HepG2 (cell line): ENCODE data around the gene SLC6A6. TPM values are rescaled to one million over a fixed set of nuclear protein-coding genes. Genes with fewer than 3 reads are reported as not detected.

Experiments
- ATAC-seq: fragments of 200-7000 bp; cut with Tn5 transposase; 3 replicates; pipeline ENCODE4 v1.9.1; 2020; ENCODE audit warnings: mild to moderate bottlenecking, moderate library complexity
- BruUV-seq: library from RNA; stranded (reverse); fragments of 400-500 nt; replicated peaks from 2 replicates; lab custom pipeline; 2021; lab: Mats Ljungman, UMichigan
- CTCF ChIA-PET: fragments of 300-600 bp; formaldehyde crosslinking; extraction: SDS; loops from one replicate; lab custom pipeline; 2021; ENCODE audit warnings: low total read pairs, inconsistent platforms, low intra/inter-chr PET ratio; lab: Yijun Ruan, JAX
- POLR2A ChIA-PET: fragments of 350-600 bp; sonication (Branson Sonifier 250); formaldehyde crosslinking; loops from one replicate; lab custom pipeline; 2020; ENCODE audit warnings: antibody characterized with exemption, inconsistent platforms; lab: Yijun Ruan, JAX
- DNase-seq: peaks from one replicate; pipeline ENCODE4 v3.0.0-alpha.2; 2015; ENCODE audit warnings: low spot score
- FAIRE-seq: peaks from 3 replicates; lab custom pipeline; 2011; peaks lifted over from hg19 to GRCh38; lab: Jason Lieb, UNC
- H2AFZ ChIP-seq: one replicate; pipeline ENCODE4 v1.6.1; 2011; ENCODE audit warnings: low read length, inconsistent platforms
- H3K27ac ChIP-seq: fragments of 300-600 bp; 3 replicates; pipeline ENCODE4 v1.8.0; 2011; ENCODE audit warnings: mixed run types, mild to moderate bottlenecking, mixed read lengths, low read length, inconsistent platforms; ENCODE audit not compliant: insufficient read depth; ENCODE audit errors: extremely low read length
- H3K27me3 ChIP-seq, 2 experiments: fragments of 200-600 bp in 1 of 2; 2 replicates in 1 of 2; 3 replicates in 1 of 2; pipeline versions ENCODE4 v1.6.0 to v1.8.0; 2011; ENCODE audit warnings: low read length in 2 of 2, mild to moderate bottlenecking in 2 of 2, moderate library complexity in 2 of 2, inconsistent platforms in 1 of 2; ENCODE audit not compliant: insufficient read depth in 2 of 2, control insufficient read depth in 1 of 2
- H3K36me3 ChIP-seq, 2 experiments: fragments of 200-600 bp in 1 of 2; replicated peaks in 1 of 2; 2 replicates in 1 of 2; 3 replicates in 1 of 2; pipeline versions ENCODE4 v1.5.1 to v1.8.0; 2011; ENCODE audit warnings: low read length in 2 of 2, inconsistent platforms in 1 of 2; ENCODE audit not compliant: insufficient read depth in 2 of 2, control insufficient read depth in 1 of 2
- H3K4me1 ChIP-seq: 2 replicates; pipeline ENCODE4 v1.5.1; 2012; ENCODE audit warnings: low read length, inconsistent platforms; ENCODE audit not compliant: insufficient read depth
- H3K4me2 ChIP-seq: 2 replicates; pipeline ENCODE4 v1.6.0; 2011; ENCODE audit warnings: low read depth, low read length, inconsistent platforms
- H3K4me3 ChIP-seq, 3 experiments: fragments of 200-600 bp in 1 of 3; sonication (generic), shearing (Covaris generic) in 1 of 3; replicated peaks in 1 of 3; 2 replicates each; pipeline ENCODE4 v1.5.1; 2011 to 2016; ENCODE audit warnings: low read length in 3 of 3, inconsistent platforms in 2 of 3, low read depth in 2 of 3, mild to moderate bottlenecking in 2 of 3, control low read depth in 1 of 3, mixed read lengths in 1 of 3; ENCODE audit not compliant: insufficient read depth in 1 of 3
- H3K79me2 ChIP-seq: one replicate; pipeline ENCODE4 v1.6.1; 2011; ENCODE audit warnings: low read length, inconsistent platforms; ENCODE audit not compliant: insufficient read depth
- H3K9ac ChIP-seq: 2 replicates; pipeline ENCODE4 v1.6.0; 2011; ENCODE audit warnings: mild to moderate bottlenecking, low read depth, low read length, inconsistent platforms; ENCODE audit not compliant: insufficient read depth
- H3K9me3 ChIP-seq: 2 replicates; pipeline ENCODE4 v1.5.1; 2012; ENCODE audit warnings: mild to moderate bottlenecking, low read length
- H4K20me1 ChIP-seq: 2 replicates; pipeline ENCODE4 v1.6.0; 2011; ENCODE audit warnings: inconsistent platforms, mild to moderate bottlenecking, low read length, moderate library complexity; ENCODE audit not compliant: insufficient read depth
- ATF7 ChIP-seq, 2 experiments: fragments of 450-650 bp in 1 of 2; sonication (generic) in 1 of 2; formaldehyde crosslinking in 1 of 2; IDR thresholded peaks; 2 replicates each; pipeline versions ENCODE4 v1.4.0 to v1.6.1; 2016 to 2020; ENCODE audit warnings: antibody characterized with exemption in 1 of 2, mild to moderate bottlenecking in 1 of 2, missing genetic modification reagents in 1 of 2
- CHD4 ChIP-seq: fragments of 200-600 bp; sonication (generic); IDR thresholded peaks from 2 replicates; pipeline ENCODE4 v1.7.0; 2017; ENCODE audit warnings: mild to moderate bottlenecking, low read length, borderline replicate concordance
- DNMT1 ChIP-seq: sonication (generic); formaldehyde crosslinking; IDR thresholded peaks from 2 replicates; pipeline ENCODE4 v1.5.1; 2020; ENCODE audit warnings: mild to moderate bottlenecking, missing genetic modification reagents
- FIP1L1 ChIP-seq: fragments of 200-400 bp; formaldehyde crosslinking; IDR thresholded peaks from 2 replicates; pipeline ENCODE4 v1.6.1; 2018; ENCODE audit warnings: low read depth, mild to moderate bottlenecking, low read length, moderate library complexity, borderline replicate concordance; ENCODE audit not compliant: insufficient read depth
- WGBS: methylation state at CpG from one replicate; pipeline ENCODE4 v1.1.6; 2017; ENCODE audit warnings: low lambda C conversion rate; 5-methylcytosine and 5-hydroxymethylcytosine counted together
- in situ Hi-C: cut with HindIII; loops from 2 replicates; pipeline ENCODE4 v1.10.0; 2017; ENCODE audit warnings: low pct_unique_long_range_greater_than_20kb; ENCODE audit not compliant: extremely low pct_ligation_motif_present
- intact Hi-C: fragments of 100-400 bp; cut with micrococcal nuclease; formaldehyde crosslinking; loops from one replicate; pipeline ENCODE4 v1.10.0; 2022; ENCODE audit not compliant: unreplicated experiment
- polyA plus RNA-seq, 8 experiments: library from polyadenylated mRNA; depleted of rRNA in 3 of 8; stranded (reverse) in 7 of 8; unstranded in 1 of 8; fragments of >200 nt; fragmentation: Illumina TruSeq in 4 of 8; extraction: Trizol in 4 of 8; gene quantifications; 2 replicates each; pipeline versions ENCODE4 v1.2.1 to v1.2.3, GENCODE V29; 2011 to 2016; ENCODE audit warnings: low read depth in 4 of 8, missing spikeins in 1 of 8, mixed read lengths in 1 of 8; ENCODE audit not compliant: insufficient read depth in 1 of 8
- total RNA-seq, 5 experiments: library from RNA; depleted of rRNA; stranded (reverse); fragments of >200 nt; fragmentation: Illumina TruSeq; extraction: Trizol; gene quantifications; 2 replicates each; pipeline ENCODE4 v1.2.3, GENCODE V29; 2016; ENCODE audit warnings: low read depth in 1 of 5
- TF ChIP-seq, protein P1 (sequence below): sonication (generic); formaldehyde crosslinking; IDR thresholded peaks from 2 replicates; pipeline ENCODE4 v1.9.0; 2021; ENCODE audit warnings: mild to moderate bottlenecking, missing genetic modification reagents

SLC6A6 gene
- total and polyA plus RNA-seq, 2 of the 13 experiments (the other 11 are each of a cell fraction or from before 2014, with no cell fraction given), result 14.1 to 20.7 TPM

DNA sequence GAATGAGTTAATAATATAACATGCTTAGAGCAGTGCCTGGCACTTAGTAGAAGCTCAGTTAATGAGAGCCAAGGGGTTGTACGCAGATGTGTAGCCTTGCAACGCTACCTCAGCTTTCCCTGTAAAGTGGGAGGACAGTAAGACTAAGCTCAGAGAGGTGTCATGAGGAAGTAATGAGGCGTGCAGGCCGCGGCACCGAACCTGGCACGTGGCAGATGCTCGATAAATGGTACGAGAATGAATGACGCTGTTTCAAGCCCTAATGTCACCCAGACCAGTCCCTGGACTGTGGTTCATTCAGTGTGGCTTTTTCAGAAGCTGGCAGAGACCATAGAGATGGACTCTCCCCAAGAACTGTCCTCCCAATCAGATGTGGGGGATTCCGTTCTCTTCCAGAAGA, 116.5 kb downstream of the SLC6A6 start:
- CTCF ChIA-PET, result no interaction called here

DNA sequence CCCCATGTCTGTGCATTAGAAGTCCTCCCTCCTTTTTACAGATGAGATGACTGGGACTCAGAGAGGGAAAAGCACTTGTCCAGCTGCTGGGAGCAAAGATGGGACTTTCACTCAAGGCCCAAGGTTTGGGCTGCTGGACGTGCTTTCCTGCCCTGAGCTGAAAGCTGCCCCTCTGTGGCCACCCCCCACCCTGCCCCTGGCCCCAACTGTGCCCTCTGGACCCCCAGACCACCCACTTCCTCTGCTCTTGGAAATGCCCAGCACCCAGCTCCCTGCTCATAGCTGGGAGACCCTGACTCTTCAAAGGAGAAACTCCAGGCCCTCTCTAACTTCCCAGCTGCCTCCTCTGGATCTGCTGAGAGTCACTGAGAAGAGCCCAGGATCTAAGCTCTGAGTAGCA, 117.0 kb downstream of the SLC6A6 start:
- intact Hi-C loops, result no loop called here
- H4K20me1 ChIP-seq, result no peaks in the 10 kb centered on the region
- no peaks in the 10 kb centered on the region for H3K4me1 ChIP-seq
- BruUV-seq, result no TSS peak
- no peak overlapping the region for H2AFZ ChIP-seq
- DNase-seq, result no peak
- H3K9me3 ChIP-seq, result no peaks in the 10 kb centered on the region
- no peak for FAIRE-seq
- no peaks in the 10 kb centered on the region for H3K79me2 ChIP-seq
- TF ChIP-seq FIP1L1 (no peak), DNMT1 (CRISPR knock-in tag) (no peak), ATF7 (IDR thresholded peaks at IDR 0.05) (no peak), ATF7 (CRISPR knock-in tag; IDR thresholded peaks at IDR 0.05) (no peak)
- TF ChIP-seq, protein P1, sequence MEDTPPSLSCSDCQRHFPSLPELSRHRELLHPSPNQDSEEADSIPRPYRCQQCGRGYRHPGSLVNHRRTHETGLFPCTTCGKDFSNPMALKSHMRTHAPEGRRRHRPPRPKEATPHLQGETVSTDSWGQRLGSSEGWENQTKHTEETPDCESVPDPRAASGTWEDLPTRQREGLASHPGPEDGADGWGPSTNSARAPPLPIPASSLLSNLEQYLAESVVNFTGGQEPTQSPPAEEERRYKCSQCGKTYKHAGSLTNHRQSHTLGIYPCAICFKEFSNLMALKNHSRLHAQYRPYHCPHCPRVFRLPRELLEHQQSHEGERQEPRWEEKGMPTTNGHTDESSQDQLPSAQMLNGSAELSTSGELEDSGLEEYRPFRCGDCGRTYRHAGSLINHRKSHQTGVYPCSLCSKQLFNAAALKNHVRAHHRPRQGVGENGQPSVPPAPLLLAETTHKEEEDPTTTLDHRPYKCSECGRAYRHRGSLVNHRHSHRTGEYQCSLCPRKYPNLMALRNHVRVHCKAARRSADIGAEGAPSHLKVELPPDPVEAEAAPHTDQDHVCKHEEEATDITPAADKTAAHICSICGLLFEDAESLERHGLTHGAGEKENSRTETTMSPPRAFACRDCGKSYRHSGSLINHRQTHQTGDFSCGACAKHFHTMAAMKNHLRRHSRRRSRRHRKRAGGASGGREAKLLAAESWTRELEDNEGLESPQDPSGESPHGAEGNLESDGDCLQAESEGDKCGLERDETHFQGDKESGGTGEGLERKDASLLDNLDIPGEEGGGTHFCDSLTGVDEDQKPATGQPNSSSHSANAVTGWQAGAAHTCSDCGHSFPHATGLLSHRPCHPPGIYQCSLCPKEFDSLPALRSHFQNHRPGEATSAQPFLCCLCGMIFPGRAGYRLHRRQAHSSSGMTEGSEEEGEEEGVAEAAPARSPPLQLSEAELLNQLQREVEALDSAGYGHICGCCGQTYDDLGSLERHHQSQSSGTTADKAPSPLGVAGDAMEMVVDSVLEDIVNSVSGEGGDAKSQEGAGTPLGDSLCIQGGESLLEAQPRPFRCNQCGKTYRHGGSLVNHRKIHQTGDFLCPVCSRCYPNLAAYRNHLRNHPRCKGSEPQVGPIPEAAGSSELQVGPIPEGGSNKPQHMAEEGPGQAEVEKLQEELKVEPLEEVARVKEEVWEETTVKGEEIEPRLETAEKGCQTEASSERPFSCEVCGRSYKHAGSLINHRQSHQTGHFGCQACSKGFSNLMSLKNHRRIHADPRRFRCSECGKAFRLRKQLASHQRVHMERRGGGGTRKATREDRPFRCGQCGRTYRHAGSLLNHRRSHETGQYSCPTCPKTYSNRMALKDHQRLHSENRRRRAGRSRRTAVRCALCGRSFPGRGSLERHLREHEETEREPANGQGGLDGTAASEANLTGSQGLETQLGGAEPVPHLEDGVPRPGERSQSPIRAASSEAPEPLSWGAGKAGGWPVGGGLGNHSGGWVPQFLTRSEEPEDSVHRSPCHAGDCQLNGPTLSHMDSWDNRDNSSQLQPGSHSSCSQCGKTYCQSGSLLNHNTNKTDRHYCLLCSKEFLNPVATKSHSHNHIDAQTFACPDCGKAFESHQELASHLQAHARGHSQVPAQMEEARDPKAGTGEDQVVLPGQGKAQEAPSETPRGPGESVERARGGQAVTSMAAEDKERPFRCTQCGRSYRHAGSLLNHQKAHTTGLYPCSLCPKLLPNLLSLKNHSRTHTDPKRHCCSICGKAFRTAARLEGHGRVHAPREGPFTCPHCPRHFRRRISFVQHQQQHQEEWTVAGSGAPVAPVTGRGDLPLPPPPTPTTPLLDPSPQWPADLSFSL, result no peak
- TF ChIP-seq, all 625 proteins: peak for 0
- H3K27ac ChIP-seq, result no peak overlapping the region
- H3K4me2 ChIP-seq, result no peak overlapping the region
- H3K4me3 ChIP-seq, result no peak overlapping the region
- WGBS, result 0% methylated on average over 1 of the region's 1 CpG
- in situ Hi-C loops, result no loop called here
- no peaks in the 10 kb centered on the region for H3K36me3 ChIP-seq
- ChIA-PET CTCF (no interaction called here), POLR2A (no interaction called here)
- no peak for ATAC-seq
- peaks cover 4 to 17% of the 10 kb centered on the region in 2 experiments; a peak in 3 of 5 replicates for H3K27me3 ChIP-seq
- H3K9ac ChIP-seq, result no peak overlapping the region

More for the DNA sequence above, 116.5 kb downstream of the SLC6A6 start:
- in situ Hi-C loops, result no loop called here
- peaks cover 4 to 17% of the 10 kb centered on the region in 2 experiments; a peak in 3 of 5 replicates for H3K27me3 ChIP-seq
- BruUV-seq, result no TSS peak
- no peak overlapping the region for H3K4me2 ChIP-seq
- DNase-seq (no peak), ATAC-seq (no peak), FAIRE-seq (no peak)
- TF ChIP-seq CHD4, result no peak
- H3K4me1 ChIP-seq, result no peaks in the 10 kb centered on the region
- H3K79me2 ChIP-seq, result no peaks in the 10 kb centered on the region
- H3K27ac ChIP-seq, result no peak overlapping the region
- 38% methylated on average over 11 of the region's 11 CpGs for WGBS
- H3K36me3 ChIP-seq, result no peaks in the 10 kb centered on the region
- POLR2A ChIA-PET, result no interaction called here
- H3K9me3 ChIP-seq, result no peaks in the 10 kb centered on the region
- no peak overlapping the region for H3K4me3 ChIP-seq
- H4K20me1 ChIP-seq, result no peaks in the 10 kb centered on the region
- intact Hi-C loops, result no loop called here
- no peak overlapping the region for H3K9ac ChIP-seq
- no peak overlapping the region for H2AFZ ChIP-seq
